Gastrocnemius medialis (tissue), 4 donors: Measurements from ENCODE around the gene UNC45A. TPM values are rescaled to one million over a fixed set of nuclear protein-coding genes. Genes with fewer than 3 reads are reported as not detected.

Source experiments
- ATAC-seq, 2 donors: fragments of 150-250 bp; one replicate each; pipeline ENCODE4 v1.9.1; 2016
- DNase-seq, 2 donors: peaks; one replicate each; pipeline ENCODE4 v3.0.0-alpha.2; 2019
- H3K27ac ChIP-seq, 4 donors: fragments of 200-600 bp; sonication (generic); 1 replicate in 1 of 4; 2 replicates in 3 of 4; pipeline ENCODE4 v1.5.1; 2016 to 2018; ENCODE audit warnings: mild to moderate bottlenecking in 2 of 4, moderate library complexity in 1 of 4
- H3K27me3 ChIP-seq, 3 donors: fragments of 200-600 bp; sonication (generic) in 2 of 3; 1 replicate in 1 of 3; 2 replicates in 2 of 3; pipeline versions ENCODE4 v1.5.1 to v1.6.0; 2016 to 2019; ENCODE audit warnings: mild to moderate bottlenecking in 1 of 3, moderate library complexity in 1 of 3
- H3K36me3 ChIP-seq, 2 donors: fragments of 200-600 bp; sonication (generic) in 1 of 2; one replicate each; pipeline ENCODE4 v1.5.1; 2017 to 2018
- H3K4me1 ChIP-seq, 2 donors: fragments of 200-600 bp; sonication (generic) in 1 of 2; one replicate each; pipeline ENCODE4 v1.5.1; 2016 to 2017; ENCODE audit warnings: mild to moderate bottlenecking in 2 of 2
- H3K4me3 ChIP-seq, 4 donors: fragments of 200-600 bp; sonication (generic) in 3 of 4; 1 replicate in 1 of 4; 2 replicates in 3 of 4; pipeline ENCODE4 v1.5.1; 2016 to 2019; ENCODE audit warnings: mild to moderate bottlenecking in 2 of 4
- H3K9me3 ChIP-seq, 3 donors: fragments of 200-600 bp; sonication (generic) in 2 of 3; 1 replicate in 1 of 3; 2 replicates in 2 of 3; pipeline ENCODE4 v1.5.1; 2016 to 2019
- POLR2A ChIP-seq, 2 donors: fragments of 450-650 bp; IDR thresholded peaks; one replicate each; pipeline ENCODE4 v1.6.1; 2017; ENCODE audit warnings: antibody characterized with exemption in 2 of 2, mild to moderate bottlenecking in 2 of 2, moderate library complexity in 2 of 2
- in situ Hi-C, 4 donors: fragments of 200-750 bp; cut with MboI; loops; one replicate each; pipeline versions ENCODE4 v1.15.0 to v1.8.0; 2017; ENCODE audit warnings: low sequenced_read_pairs in 4 of 4
- intact Hi-C: fragments of 100-400 bp; cut with DNase I; formaldehyde crosslinking; loops from one replicate; pipeline ENCODE4 v1.15.1; 2023; ENCODE audit warnings: low total_unique reads
- total RNA-seq, 4 donors: library from RNA; depleted of rRNA; stranded (reverse); fragments of >200 nt; gene quantifications; one replicate each; pipeline versions ENCODE4 v1.1.0 to v1.2.3, GENCODE V29; 2016
- TF ChIP-seq, protein P1 (sequence below), 5 experiments: fragments of 450-650 bp in 3 of 5; fragments of 200-600 bp in 2 of 5; sonication (generic) in 2 of 5; IDR thresholded peaks in 4 of 5; conservative IDR thresholded peaks in 1 of 5; 1 replicate in 4 of 5; 2 replicates in 1 of 5; pipeline ENCODE4 v1.5.1; 2016 to 2019; ENCODE audit warnings: antibody characterized with exemption in 5 of 5, mild to moderate bottlenecking in 3 of 5, moderate library complexity in 3 of 5

UNC45A gene
- total RNA-seq, 4 donors from 2014 or later, result 6.8 to 9.6 (median 7.6) TPM

DNA sequence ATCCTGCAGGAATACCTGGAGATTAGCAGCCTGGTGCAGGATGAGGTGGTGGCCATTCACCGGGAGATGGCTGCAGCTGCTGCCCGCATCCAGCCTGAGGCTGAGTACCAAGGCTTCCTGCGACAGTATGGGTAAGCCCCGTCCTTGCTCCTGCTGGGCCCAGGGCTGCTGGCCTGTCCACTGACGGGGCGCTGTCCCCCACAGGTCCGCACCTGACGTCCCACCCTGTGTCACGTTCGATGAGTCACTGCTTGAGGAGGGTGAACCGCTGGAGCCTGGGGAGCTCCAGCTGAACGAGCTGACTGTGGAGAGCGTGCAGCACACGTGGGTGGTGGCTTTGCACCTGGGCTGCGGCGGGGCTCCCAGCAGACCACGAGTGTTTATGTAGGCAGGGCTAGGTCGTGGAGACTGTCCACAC, 45.8 kb upstream of the UNC45A start:
- DNase-seq, result no peak
- no peak for ATAC-seq
- Histone ChIP-seq H3K27ac (no peak overlapping the region), H3K36me3 (peaks cover 0 to 12% of the 10 kb centered on the region in 2 donors), H3K4me3 (no peak overlapping the region), H3K9me3 (no peaks in the 10 kb centered on the region), H3K27me3 (no peaks in the 10 kb centered on the region), H3K4me1 (peaks cover 0 to 3% of the 10 kb centered on the region in 2 donors)
- TF ChIP-seq POLR2A (IDR thresholded peaks at IDR 0.05), result no peak
- TF ChIP-seq, protein P1, sequence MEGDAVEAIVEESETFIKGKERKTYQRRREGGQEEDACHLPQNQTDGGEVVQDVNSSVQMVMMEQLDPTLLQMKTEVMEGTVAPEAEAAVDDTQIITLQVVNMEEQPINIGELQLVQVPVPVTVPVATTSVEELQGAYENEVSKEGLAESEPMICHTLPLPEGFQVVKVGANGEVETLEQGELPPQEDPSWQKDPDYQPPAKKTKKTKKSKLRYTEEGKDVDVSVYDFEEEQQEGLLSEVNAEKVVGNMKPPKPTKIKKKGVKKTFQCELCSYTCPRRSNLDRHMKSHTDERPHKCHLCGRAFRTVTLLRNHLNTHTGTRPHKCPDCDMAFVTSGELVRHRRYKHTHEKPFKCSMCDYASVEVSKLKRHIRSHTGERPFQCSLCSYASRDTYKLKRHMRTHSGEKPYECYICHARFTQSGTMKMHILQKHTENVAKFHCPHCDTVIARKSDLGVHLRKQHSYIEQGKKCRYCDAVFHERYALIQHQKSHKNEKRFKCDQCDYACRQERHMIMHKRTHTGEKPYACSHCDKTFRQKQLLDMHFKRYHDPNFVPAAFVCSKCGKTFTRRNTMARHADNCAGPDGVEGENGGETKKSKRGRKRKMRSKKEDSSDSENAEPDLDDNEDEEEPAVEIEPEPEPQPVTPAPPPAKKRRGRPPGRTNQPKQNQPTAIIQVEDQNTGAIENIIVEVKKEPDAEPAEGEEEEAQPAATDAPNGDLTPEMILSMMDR (IDR thresholded peaks at IDR 0.05 in 4 of 5, conservative IDR thresholded peaks at IDR 0.05 in 1 of 5), result no peak
- in situ Hi-C loops (loop anchor here (5.0 to 25.0 kb wide), 5 partner anchors 177 to 577 kb away; partner anchors contain the start of gene BLM (in 2 of the 4)), intact Hi-C loops (loop anchor here (5.0 to 10.0 kb wide), 2 partner anchors 197 to 565 kb away; no protein-coding TSS in a partner anchor)

DNA sequence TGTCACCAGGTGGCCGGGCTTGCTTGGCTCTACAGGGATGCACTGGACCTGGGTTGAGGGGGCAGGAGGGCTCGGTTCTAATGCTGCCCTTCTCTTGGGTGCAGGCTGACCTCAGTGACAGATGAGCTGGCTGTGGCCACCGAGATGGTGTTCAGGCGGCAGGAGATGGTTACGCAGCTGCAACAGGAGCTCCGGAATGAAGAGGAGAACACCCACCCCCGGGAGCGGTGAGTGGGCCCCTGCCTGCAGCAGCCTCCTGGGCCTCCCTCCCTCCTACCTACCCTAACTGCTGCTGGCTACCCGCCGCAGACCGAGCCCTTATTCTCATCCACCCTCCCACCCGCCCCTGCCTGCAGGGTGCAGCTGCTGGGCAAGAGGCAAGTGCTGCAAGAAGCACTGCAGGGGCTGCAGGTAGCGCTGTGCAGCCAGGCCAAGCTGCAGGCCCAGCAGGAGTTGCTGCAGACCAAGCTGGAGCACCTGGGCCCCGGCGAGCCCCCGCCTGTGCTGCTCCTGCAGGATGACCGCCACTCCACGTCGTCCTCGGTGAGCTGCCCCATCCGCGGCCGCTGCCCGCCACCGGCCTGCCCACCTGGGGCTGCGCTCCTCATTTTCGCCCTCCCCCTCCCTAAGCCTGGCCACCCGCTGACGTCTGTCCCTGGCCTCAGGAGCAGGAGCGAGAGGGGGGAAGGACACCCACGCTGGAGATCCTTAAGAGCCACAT, 45.2 kb upstream of the UNC45A start:
- H3K4me3 ChIP-seq, result no peak overlapping the region
- intact Hi-C loops (loop anchor here (5.0 to 10.0 kb wide), 2 partner anchors 198 to 565 kb away; no protein-coding TSS in a partner anchor), in situ Hi-C loops (loop anchor here (5.0 to 25.0 kb wide), 6 partner anchors 178 to 578 kb away; partner anchors contain the start of gene BLM (in 2 of the 4))
- H3K27me3 ChIP-seq, result no peaks in the 10 kb centered on the region
- peaks cover 0 to 3% of the 10 kb centered on the region in 2 donors for H3K4me1 ChIP-seq
- TF ChIP-seq POLR2A (IDR thresholded peaks at IDR 0.05), result no peak
- TF ChIP-seq, protein P1 (IDR thresholded peaks at IDR 0.05 in 4 of 5, conservative IDR thresholded peaks at IDR 0.05 in 1 of 5), result no peak
- DNase-seq (no peak), ATAC-seq (no peak)
- peaks cover 0 to 12% of the 10 kb centered on the region in 2 donors for H3K36me3 ChIP-seq
- no peak overlapping the region for H3K27ac ChIP-seq
- H3K9me3 ChIP-seq, result no peaks in the 10 kb centered on the region

DNA sequence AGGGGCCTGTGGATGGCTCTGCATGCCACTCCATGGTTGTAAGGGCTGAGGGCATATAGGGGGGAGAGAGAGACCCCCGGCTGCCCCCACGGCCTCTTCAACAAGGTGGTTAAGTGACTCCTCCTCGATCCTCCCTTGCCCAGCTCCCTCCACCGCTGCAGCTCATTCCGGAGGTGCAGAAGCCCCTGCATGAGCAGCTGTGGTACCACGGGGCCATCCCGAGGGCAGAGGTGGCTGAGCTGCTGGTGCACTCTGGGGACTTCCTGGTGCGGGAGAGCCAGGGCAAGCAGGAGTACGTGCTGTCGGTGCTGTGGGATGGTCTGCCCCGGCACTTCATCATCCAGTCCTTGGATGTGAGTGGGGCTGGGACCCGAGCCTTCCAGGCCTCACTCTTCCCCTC, 44.2 kb upstream of the UNC45A start:
- Histone ChIP-seq H3K36me3 (peaks cover 0 to 12% of the 10 kb centered on the region in 2 donors), H3K4me3 (no peak overlapping the region), H3K9me3 (no peaks in the 10 kb centered on the region), H3K27ac (no peak overlapping the region), H3K4me1 (peaks cover 0 to 3% of the 10 kb centered on the region in 2 donors), H3K27me3 (no peaks in the 10 kb centered on the region)
- DNase-seq (no peak), ATAC-seq (no peak)
- no peak for TF ChIP-seq POLR2A (IDR thresholded peaks at IDR 0.05)
- TF ChIP-seq, protein P1 (IDR thresholded peaks at IDR 0.05 in 4 of 5, conservative IDR thresholded peaks at IDR 0.05 in 1 of 5), result no peak
- intact Hi-C loops (no loop called here), in situ Hi-C loops (loop anchor here (10.0 to 25.0 kb wide), 4 partner anchors 179 to 579 kb away; partner anchors contain the start of gene BLM (in 2 of the 4))

DNA sequence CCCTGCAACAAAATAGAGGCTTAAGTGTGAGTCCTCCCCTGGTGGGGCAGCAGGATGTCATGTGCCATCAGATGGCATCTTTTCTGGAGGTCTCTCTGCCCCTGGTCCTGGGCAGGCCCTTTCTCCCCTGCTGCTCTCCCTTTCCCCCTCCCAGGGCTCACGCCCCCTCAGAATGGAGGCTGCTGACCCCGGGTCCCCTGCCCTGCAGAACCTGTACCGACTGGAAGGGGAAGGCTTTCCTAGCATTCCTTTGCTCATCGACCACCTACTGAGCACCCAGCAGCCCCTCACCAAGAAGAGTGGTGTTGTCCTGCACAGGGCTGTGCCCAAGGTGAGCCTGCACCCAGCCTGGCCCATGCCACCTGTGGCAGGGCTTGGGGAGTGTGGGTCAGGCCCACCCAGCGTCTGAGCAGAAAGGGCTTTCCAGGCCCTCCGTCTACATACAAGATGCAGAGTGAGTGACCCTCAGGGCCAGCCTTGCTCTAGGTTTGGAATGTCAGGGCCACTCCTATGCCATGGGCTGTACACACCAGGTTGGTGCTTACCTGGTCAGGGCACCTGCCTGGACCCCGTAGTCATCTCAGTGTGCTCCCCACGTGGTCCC, 43.6 kb upstream of the UNC45A start:
- no peak overlapping the region for H3K27ac ChIP-seq
- intact Hi-C loops (no loop called here), in situ Hi-C loops (loop anchor here (10.0 to 25.0 kb wide), 4 partner anchors 179 to 579 kb away; partner anchors contain the start of gene BLM (in 2 of the 4))
- no peak for TF ChIP-seq POLR2A (IDR thresholded peaks at IDR 0.05)
- TF ChIP-seq, protein P1 (IDR thresholded peaks at IDR 0.05 in 4 of 5, conservative IDR thresholded peaks at IDR 0.05 in 1 of 5), result no peak
- no peaks in the 10 kb centered on the region for H3K4me1 ChIP-seq
- DNase-seq (no peak), ATAC-seq (no peak)
- H3K27me3 ChIP-seq, result no peaks in the 10 kb centered on the region
- H3K4me3 ChIP-seq, result no peak overlapping the region
- peaks cover 0 to 12% of the 10 kb centered on the region in 2 donors for H3K36me3 ChIP-seq
- no peaks in the 10 kb centered on the region for H3K9me3 ChIP-seq
